ENCODE measurements around the gene ZNF441.
"Not testable (repeated sequence)": the region's sequence is repeated elsewhere in the genome, so short reads cannot be mapped to it uniquely, and the experiment has no call there.

- TF ChIP-seq POLR2A (IDR thresholded peaks at IDR 0.05; ENCODE audit: extremely low read depth, insufficient read length); MAX (IDR thresholded peaks at IDR 0.05; ENCODE audit: low read depth, low read length); CTCF (IDR thresholded peaks at IDR 0.05; ENCODE audit: low read depth, low read length): not testable (repeated sequence)
Measured at GRCh38 chr19:11776669-11777068, 9.9 kb downstream of the ZNF441 start.

Data from NB4 (cell line).